HG02885 (cell line): ENCODE results near the gene CMIP.

Source experiments
- ATAC-seq: cut with Tn5 transposase; IDR thresholded peaks from one replicate; pipeline ENCODE4 v1.9.1; 2021; ENCODE audit warnings: mild to moderate bottlenecking; ENCODE audit not compliant: unreplicated experiment, poor library complexity

The CMIP gene

DNA sequence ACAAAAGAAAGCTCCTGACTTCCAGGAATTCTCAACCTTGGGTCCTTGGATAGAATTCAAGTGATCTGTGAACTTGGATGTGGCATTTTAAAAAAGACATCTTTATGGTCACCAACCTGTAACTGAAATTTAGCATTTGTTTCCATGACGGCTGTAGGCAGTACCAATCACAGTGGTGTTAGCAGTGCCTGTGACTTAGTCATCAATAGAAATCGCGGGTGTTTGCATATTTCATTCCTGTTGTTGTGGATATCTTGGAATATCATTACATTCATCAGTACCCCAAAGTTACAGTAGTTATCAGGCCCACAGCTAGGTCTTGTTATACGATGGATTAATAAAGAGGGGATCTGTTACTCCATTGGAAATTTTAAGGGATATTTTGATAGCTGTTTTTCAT, 81.6 kb downstream of the CMIP start:
- no peak for ATAC-seq

- no peak for ATAC-seq
Measured at GRCh38 chr16:81526935-81527334, 82.3 kb downstream of the CMIP start.

GRCh38 chr16:81527477-81528178, 83.0 kb downstream of the CMIP start:
- ATAC-seq = no peak

DNA sequence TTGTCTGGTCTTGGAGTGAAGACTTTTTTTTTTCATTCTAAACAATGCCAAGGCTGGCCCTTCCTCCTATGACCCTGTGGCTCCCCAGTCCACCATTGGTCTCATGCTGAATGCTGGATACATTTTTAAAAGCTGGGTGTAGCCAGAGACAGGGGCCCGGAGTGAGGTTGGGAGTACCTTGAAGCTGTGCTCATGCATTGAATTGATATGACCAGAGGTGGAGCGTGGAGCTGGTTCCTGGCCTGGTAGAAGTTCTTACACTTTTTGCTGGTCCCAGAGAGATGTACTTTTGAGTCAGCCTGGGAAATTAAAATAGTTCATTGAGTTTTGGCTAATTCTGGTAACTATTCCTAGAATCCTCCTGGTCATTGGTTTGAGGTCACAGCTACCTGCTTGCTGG, 83.6 kb downstream of the CMIP start:
- ATAC-seq = no peak

DNA sequence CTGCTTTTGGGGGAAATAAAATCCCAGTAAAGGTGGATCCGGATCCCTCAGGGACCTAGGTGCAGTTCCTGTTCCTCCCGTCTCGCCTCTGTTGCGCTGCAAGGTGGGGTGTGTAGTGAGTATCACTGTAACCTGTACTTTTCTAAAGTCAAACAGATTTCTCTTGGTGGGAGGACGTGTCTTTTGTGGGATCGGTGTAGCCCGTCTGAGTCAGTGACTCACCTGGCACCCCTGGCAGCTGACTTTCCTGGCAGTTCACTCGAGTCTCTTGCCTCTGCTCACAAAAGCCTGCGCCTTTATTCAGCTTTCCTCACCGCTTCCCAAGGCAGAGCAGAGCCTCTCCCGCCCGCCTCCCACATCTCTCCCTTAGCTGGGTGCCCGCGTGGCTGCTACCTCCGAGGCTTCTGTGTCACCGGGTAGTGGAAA, 85.7 kb downstream of the CMIP start:
- no peak for ATAC-seq

- ATAC-seq = no peak
Measured at GRCh38 chr16:81530814-81531213, 86.2 kb downstream of the CMIP start.

DNA sequence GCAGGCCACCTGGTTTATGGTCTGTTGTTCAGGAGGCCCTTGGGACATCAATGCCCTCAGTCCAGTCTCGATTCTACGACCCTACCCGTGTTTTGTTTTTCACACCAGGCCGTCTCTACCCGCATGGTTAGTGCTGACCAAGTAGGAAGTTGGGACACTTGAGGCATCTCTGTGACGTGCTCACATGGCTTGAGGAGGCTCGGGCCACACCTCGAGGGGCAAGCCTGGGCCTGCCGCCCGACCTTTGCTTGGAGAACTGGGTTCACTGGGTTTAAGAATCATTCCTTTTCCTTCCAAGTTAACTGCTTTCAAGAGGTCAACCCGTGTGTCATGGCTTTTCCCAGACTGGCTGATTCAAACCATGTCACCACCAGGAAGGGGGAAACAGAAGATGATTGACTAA, 86.8 kb downstream of the CMIP start:
- no peak for ATAC-seq

GRCh38 chr16:81532491-81533174, 88.0 kb downstream of the CMIP start:
- no peak for ATAC-seq

- ATAC-seq = no peak
Measured at GRCh38 chr16:81533175-81533507, 88.5 kb downstream of the CMIP start.

DNA sequence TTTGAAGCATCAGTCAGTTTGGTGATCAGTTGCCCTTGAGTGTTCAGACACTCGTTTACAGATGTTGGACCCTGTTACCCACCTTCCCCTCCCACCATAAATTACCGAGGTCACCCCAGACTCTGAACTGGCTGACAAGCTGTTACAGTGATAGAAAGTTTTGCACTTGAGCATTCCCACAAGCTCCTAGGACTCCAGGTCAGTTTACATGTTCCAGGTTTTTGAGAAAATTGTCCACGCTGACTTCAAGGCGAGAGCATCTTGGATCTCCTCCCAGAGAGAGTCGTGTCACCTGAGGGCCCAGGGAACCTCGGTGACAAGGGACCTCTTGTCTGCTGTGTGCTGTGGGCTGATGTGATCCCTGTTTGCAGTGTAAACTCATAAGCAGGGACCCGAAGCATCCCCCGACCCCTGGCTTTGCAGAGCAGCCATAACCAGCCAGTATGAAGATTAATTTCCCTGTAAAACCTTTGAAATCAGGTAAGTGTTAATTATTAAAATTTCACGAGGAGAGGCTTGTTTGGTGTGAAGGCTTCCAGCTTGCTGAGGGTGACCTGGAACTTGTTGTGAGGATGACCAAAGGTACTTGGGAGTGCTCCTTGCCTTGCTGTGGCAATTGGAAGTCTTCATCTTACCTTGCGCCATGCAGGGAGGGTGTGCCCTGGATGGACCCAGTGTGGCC, 91.2 kb downstream of the CMIP start:
- ATAC-seq = no peak

DNA sequence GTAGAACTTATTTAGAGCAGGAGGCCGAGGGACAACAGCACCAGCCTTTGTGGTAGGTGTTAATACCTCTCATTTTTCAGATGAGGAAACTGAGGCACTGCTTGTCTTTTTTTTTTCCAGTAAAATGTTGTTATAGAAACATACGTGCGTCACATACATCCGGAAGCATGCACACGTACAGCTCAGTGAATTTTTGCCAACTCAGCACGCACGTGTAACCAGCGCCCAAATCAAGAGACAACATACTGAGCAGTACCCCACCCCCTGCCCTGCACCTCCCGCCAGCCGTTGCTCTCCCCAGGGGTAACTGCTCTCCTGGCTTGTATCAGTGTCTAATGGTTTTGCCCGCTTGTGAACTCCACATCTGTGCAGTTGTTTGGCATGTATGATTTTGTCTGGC, 92.0 kb downstream of the CMIP start:
- no peak for ATAC-seq

GRCh38 chr16:81537721-81538561, 93.3 kb downstream of the CMIP start:
- no peak for ATAC-seq

DNA sequence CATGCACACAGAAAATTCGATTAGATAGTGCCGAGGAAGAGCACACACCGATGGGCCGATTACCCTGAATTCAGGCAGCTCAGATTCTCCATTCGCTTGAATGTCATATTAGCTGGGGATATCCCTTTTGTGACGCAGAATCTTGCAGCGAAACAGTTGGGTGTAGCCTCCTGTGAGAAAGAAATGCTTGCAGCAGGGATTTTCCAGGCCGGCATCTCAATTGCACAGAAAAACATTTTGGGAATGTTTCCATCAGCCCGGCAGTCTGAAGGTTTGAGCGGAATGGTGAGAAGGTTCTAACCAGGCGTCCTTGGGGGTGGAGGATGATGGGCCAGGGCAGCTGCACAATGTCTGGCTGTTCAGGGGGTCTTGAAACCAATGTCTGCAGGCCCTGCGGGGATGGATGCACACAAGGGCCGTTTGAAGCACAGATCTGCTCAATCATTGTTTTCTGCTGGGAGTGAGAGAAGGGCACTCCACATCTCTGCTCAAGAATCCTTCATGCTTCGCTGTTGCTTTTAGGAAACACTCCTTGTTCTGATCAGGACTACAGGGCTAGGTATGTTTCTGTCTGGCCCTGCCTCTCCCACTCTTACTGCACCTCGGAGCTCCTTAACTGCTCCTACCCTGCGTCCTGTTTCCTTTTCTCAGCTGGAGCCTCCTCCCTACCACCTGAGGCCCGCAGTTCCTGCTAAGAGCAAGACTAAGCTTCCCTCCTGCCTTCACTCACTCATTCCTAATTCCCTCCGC, 94.6 kb downstream of the CMIP start:
- no peak for ATAC-seq

DNA sequence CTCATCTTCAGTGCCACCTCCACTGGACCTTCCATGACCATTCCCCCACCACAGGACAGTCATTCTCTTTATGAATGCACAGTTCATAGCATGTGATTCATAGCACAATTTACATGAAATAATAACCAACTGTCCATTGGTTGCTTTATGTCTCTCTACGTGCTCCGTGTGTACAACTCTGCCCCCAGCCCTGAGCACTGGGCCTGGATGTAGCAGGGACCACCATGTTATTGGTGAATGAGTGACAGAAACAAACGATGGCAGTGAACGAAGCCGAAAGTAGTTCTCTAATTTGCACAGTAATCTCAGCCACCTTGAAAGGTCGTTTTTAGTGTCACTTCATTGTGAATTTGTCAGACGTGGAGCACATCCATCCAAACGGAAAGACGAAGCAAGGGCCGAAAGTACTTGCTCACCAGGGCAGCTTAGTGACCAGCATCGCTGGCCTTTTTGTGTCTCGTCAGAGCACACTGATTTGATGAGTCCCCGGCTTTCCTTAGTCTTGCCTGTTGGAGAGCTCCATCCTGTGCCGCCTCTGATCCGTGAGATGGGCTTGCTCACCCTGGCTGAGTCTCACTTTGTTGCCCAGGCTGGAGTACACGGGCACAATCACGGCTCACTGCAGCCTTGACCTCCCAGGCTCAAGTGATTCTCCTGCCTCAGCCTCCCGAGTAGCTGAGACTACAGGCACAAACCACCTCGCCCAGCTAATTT, 95.3 kb downstream of the CMIP start:
- no peak for ATAC-seq

DNA sequence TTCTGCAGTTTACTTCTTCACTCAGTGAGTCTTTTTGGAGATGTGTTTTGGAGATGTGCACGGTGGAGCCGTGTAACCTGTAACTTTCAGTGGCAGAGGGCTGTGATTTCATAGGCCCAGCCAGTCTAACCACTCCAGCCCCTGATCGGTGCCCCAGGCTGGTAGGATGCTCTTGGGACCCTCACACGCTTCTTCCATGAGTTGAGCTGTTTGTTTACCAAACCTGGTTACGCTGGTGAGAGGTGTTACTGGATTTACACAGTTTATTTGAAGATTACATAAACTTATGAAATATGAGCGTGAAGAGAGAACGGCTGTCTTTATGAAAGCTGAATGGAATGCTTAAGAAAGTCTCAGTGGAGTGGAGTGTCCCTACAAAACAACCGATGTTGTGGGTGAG, 96.7 kb downstream of the CMIP start:
- ATAC-seq = no peak

DNA sequence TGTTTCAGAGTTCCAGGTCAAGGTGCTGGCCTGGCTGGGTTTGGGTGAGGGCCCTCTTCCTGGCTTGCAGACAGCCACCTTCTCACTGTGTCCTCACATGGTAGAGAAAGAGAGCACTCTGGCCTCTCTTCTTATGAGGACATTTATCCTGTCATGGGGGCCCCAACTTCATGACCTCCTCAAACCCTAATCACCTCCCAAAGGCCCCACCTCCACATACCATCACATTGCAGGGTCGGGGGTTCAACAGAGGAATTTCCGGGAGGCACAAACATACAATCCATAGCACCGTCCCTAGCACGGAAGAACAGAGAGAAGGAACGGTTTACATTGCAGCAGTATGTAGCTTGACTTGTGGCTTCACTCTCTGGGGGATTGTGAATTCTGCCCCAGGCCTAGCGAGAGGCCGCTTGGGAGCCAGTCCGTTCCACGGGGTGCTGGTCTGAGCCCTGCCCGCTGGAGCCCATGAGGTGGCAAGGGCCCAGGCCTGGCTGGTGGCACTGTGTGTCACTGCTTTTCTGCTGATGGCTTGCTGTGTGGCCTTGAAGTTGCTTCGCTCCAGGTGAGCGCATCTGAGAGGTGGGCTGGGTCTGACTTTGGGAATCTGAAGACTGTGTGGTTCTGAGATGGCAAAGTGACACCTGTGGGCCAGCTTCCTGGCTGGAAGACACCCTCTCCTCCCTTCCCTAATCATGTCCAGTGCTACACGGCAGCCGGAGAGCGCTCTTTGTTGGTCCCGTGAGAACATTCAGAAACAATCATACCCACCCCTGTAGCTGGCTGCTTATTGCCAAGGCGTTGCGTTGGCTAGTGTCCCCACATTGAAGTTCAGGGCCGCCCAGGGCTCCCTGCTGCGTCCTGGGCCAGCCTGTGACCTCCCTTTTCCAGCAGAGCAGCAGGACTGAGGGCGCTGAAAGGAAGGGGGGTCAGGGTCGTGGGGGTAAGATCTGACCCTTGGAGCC, 98.3 kb downstream of the CMIP start:
- ATAC-seq = no peak

DNA sequence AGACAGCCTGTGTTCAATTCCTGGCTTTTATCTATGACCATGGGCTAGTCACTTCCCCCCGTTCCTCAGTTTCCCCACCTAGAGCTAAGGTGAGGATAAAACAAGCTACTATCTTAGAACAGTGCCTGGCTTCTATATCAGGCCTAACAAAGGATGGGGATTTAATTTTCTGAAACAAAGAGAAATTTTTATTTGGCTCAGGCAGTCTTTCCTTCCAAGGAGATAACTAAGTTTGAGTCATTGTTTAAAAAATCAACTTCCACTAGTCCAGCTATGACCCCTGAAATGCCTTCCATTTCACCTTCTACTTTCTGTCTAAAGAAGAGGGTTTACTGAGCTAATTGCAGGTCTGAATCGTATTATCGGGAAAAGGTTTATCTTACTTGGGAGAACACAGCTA, 99.0 kb downstream of the CMIP start:
- no peak for ATAC-seq

DNA sequence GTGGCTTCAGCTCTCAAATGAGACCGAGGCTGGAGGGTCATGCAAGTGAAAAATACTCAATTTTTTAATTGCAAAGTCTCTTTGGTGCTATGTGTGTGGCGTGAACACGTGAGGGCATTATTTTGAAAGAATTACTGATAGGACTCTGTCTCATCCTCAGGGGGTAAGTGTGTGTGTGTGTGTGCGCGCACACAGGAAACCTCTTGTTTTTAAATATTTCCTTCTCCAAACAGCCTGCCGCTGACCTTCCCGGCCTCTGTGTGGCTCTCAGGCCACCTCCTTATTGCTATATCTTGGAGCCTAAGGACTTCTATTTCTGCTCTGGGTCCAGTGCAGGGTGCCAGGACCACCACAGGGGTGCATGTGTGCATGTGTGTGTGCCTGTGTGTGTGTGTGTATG, 99.7 kb downstream of the CMIP start:
- no peak for ATAC-seq
